ACC112 (cell line): ENCODE data around the gene RUNX3.

ENCODE experiments used
- H2AFZ ChIP-seq: fragments of 200-600 bp; sonication (generic); one replicate; pipeline ENCODE4 v1.6.0; 2017; ENCODE audit warnings: antibody characterized with exemption, low read length; ENCODE audit not compliant: unreplicated experiment
- H3K27ac ChIP-seq: fragments of 200-600 bp; sonication (generic); 2 replicates; pipeline ENCODE4 v1.5.1; 2014; ENCODE audit warnings: low read depth, mild to moderate bottlenecking, antibody characterized with exemption, low read length, moderate library complexity
- H3K27me3 ChIP-seq: fragments of 200-600 bp; sonication (generic); 2 replicates; pipeline ENCODE4 v1.6.1; 2014; ENCODE audit warnings: mild to moderate bottlenecking, antibody characterized with exemption, low read length, moderate library complexity, mixed read lengths; ENCODE audit not compliant: insufficient read depth
- H3K36me3 ChIP-seq: fragments of 200-600 bp; sonication (generic); 2 replicates; pipeline ENCODE4 v1.6.1; 2016; ENCODE audit warnings: mild to moderate bottlenecking, antibody characterized with exemption, low read length, moderate library complexity, mixed read lengths; ENCODE audit not compliant: insufficient read depth
- H3K4me1 ChIP-seq: fragments of 200-600 bp; sonication (generic); one replicate; pipeline ENCODE4 v1.6.1; 2016; ENCODE audit warnings: low read length, mixed read lengths; ENCODE audit not compliant: insufficient read depth, unreplicated experiment, control insufficient read depth
- H3K4me3 ChIP-seq: fragments of 200-600 bp; sonication (generic); 2 replicates; pipeline ENCODE4 v1.5.1; 2014; ENCODE audit warnings: mild to moderate bottlenecking, low read depth, low read length
- H3K79me2 ChIP-seq: fragments of 200-600 bp; sonication (generic); one replicate; pipeline ENCODE4 v1.6.0; 2016; ENCODE audit warnings: low read length; ENCODE audit not compliant: control insufficient read depth, unreplicated experiment, insufficient read depth

RUNX3 gene

GRCh38 chr1:24875257-24875656, 54.8 kb downstream of the RUNX3 start:
- H3K4me1 ChIP-seq, result peaks cover 8% of the 10 kb centered on the region
- no peak overlapping the region for H2AFZ ChIP-seq
- no peaks in the 10 kb centered on the region for H3K36me3 ChIP-seq
- no peak overlapping the region for H3K4me3 ChIP-seq
- no peak overlapping the region for H3K27ac ChIP-seq
- H3K27me3 ChIP-seq, result 0 out of 2 replicates have a peak, but pooled peaks cover 8% of the 10 kb centered on the region
- no peaks in the 10 kb centered on the region for H3K79me2 ChIP-seq

GRCh38 chr1:24874611-24875234, 55.4 kb downstream of the RUNX3 start:
- Histone ChIP-seq H3K27me3 (0 out of 2 replicates have a peak, but pooled peaks cover 8% of the 10 kb centered on the region), H3K4me3 (no peak overlapping the region), H3K4me1 (peaks cover 8% of the 10 kb centered on the region), H3K36me3 (no peaks in the 10 kb centered on the region), H3K27ac (no peak overlapping the region), H3K79me2 (no peaks in the 10 kb centered on the region), H2AFZ (no peak overlapping the region)

- no peaks in the 10 kb centered on the region for H3K36me3 ChIP-seq
- peaks cover 7% of the 10 kb centered on the region for H3K4me1 ChIP-seq
- H3K4me3 ChIP-seq, result no peak overlapping the region
These were observed 56.0 kb downstream of the RUNX3 start for GRCh38 chr1:24874056-24874455.

GRCh38 chr1:24873148-24873547, 56.9 kb downstream of the RUNX3 start:
- Histone ChIP-seq H3K27me3 (peaks cover 8% of the 10 kb centered on the region; the same call in 1 of the 2 replicates), H3K4me1 (no peaks in the 10 kb centered on the region), H3K27ac (no peak overlapping the region), H2AFZ (no peak overlapping the region), H3K79me2 (no peaks in the 10 kb centered on the region), H3K36me3 (no peaks in the 10 kb centered on the region), H3K4me3 (no peak overlapping the region)

More at GRCh38 chr1:24874056-24874455, 56.0 kb downstream of the RUNX3 start:
- H3K79me2 ChIP-seq, result no peaks in the 10 kb centered on the region
- 0 out of 2 replicates have a peak, but pooled peaks cover 8% of the 10 kb centered on the region for H3K27me3 ChIP-seq
- no peak overlapping the region for H2AFZ ChIP-seq
- H3K27ac ChIP-seq, result no peak overlapping the region

GRCh38 chr1:24872061-24872850, 57.8 kb downstream of the RUNX3 start:
- Histone ChIP-seq H3K4me3 (no peak overlapping the region), H3K27me3 (peaks cover 10% of the 10 kb centered on the region; the same call in 1 of the 2 replicates), H3K27ac (no peak overlapping the region), H3K79me2 (no peaks in the 10 kb centered on the region), H3K36me3 (no peaks in the 10 kb centered on the region), H2AFZ (no peak overlapping the region), H3K4me1 (no peaks in the 10 kb centered on the region)

GRCh38 chr1:24871306-24871901, 58.7 kb downstream of the RUNX3 start:
- Histone ChIP-seq H3K27ac (no peak overlapping the region), H3K4me3 (no peak overlapping the region), H3K27me3 (peaks cover 15% of the 10 kb centered on the region; the same call in 1 of the 2 replicates), H2AFZ (no peak overlapping the region), H3K79me2 (no peaks in the 10 kb centered on the region), H3K4me1 (peaks cover 5% of the 10 kb centered on the region), H3K36me3 (no peaks in the 10 kb centered on the region)

- Histone ChIP-seq H3K27ac (no peak overlapping the region), H2AFZ (no peak overlapping the region), H3K79me2 (no peaks in the 10 kb centered on the region), H3K27me3 (peaks cover 15% of the 10 kb centered on the region; the same call in 1 of the 2 replicates), H3K36me3 (no peaks in the 10 kb centered on the region), H3K4me3 (no peak overlapping the region), H3K4me1 (peaks cover 6% of the 10 kb centered on the region)
These were observed 59.4 kb downstream of the RUNX3 start for GRCh38 chr1:24870551-24871195.

- no peaks in the 10 kb centered on the region for H3K79me2 ChIP-seq
- H3K4me3 ChIP-seq, result no peak overlapping the region
- H3K27ac ChIP-seq, result no peak overlapping the region
- H3K27me3 ChIP-seq, result peaks cover 15% of the 10 kb centered on the region; the same call in 1 of the 2 replicates
- no peak overlapping the region for H2AFZ ChIP-seq
- peaks cover 6% of the 10 kb centered on the region for H3K4me1 ChIP-seq
- H3K36me3 ChIP-seq, result no peaks in the 10 kb centered on the region
These were observed 61.8 kb downstream of the RUNX3 start for GRCh38 chr1:24868016-24868875.

- Histone ChIP-seq H3K4me1 (peaks cover 6% of the 10 kb centered on the region), H3K27me3 (peaks cover 6% of the 10 kb centered on the region; the same call in 1 of the 2 replicates), H2AFZ (no peak overlapping the region), H3K79me2 (no peaks in the 10 kb centered on the region), H3K36me3 (no peaks in the 10 kb centered on the region), H3K4me3 (no peak overlapping the region), H3K27ac (no peak overlapping the region)
These were observed 62.8 kb downstream of the RUNX3 start for GRCh38 chr1:24867084-24867870.
